Testis (tissue), 2 donors: ENCODE data around the gene DHRS7B.

Experiments used
- POLR2A ChIP-seq: fragments of 450-650 bp; IDR thresholded peaks from one replicate; pipeline ENCODE4 v1.6.1; 2017; ENCODE audit warnings: antibody characterized with exemption, mild to moderate bottlenecking, moderate library complexity
- TF ChIP-seq, protein P1 (sequence below), 3 experiments: fragments of 450-650 bp in 2 of 3; fragments of 200-600 bp in 1 of 3; sonication (generic) in 1 of 3; IDR thresholded peaks; one replicate each; pipeline ENCODE4 v1.5.1; 2016 to 2019; ENCODE audit warnings: antibody characterized with exemption in 3 of 3, mild to moderate bottlenecking in 2 of 3, moderate library complexity in 1 of 3

DNA sequence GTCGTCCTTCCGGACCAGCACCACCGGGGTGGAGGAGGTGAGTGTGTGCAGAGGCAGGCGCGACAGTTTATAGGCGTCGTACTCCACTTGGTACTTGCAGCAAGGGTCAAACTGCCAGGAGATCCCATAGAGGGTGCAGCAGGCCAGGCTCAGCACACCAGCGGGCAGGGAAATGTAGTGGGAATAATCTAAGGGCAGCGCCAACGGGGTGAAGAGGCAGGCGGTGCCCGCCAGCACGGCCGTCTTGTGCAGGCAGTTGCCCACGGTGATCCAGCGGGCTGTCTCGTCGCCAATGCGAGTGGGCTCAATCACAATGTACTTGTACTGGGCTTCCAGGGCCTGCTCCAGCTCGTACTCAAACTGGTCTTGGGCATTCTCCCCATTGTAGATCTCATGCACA lies 71.6 kb downstream of the DHRS7B start:
- TF ChIP-seq, protein P1, sequence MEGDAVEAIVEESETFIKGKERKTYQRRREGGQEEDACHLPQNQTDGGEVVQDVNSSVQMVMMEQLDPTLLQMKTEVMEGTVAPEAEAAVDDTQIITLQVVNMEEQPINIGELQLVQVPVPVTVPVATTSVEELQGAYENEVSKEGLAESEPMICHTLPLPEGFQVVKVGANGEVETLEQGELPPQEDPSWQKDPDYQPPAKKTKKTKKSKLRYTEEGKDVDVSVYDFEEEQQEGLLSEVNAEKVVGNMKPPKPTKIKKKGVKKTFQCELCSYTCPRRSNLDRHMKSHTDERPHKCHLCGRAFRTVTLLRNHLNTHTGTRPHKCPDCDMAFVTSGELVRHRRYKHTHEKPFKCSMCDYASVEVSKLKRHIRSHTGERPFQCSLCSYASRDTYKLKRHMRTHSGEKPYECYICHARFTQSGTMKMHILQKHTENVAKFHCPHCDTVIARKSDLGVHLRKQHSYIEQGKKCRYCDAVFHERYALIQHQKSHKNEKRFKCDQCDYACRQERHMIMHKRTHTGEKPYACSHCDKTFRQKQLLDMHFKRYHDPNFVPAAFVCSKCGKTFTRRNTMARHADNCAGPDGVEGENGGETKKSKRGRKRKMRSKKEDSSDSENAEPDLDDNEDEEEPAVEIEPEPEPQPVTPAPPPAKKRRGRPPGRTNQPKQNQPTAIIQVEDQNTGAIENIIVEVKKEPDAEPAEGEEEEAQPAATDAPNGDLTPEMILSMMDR (IDR thresholded peaks at IDR 0.05), result no peak
- no peak for TF ChIP-seq POLR2A
